ENCODE data around the gene ARIH1.

The ARIH1 gene

GRCh38 chr15:72540606-72541237 lies 66.6 kb downstream of the ARIH1 start:
- DNase-seq (ENCODE audit: low spot score) = no peak

GRCh38 chr15:72541674-72542073 lies 67.5 kb downstream of the ARIH1 start:
- no peak for DNase-seq (ENCODE audit: low spot score)

GRCh38 chr15:72545156-72545555 lies 71.0 kb downstream of the ARIH1 start:
- DNase-seq (ENCODE audit: low spot score) = no peak

GRCh38 chr15:72554471-72555425 lies 80.6 kb downstream of the ARIH1 start:
- DNase-seq (ENCODE audit: low spot score) = no peak

- DNase-seq (ENCODE audit: low spot score) = no peak
Measured at GRCh38 chr15:72559781-72560180, 85.7 kb downstream of the ARIH1 start.

- DNase-seq (ENCODE audit: low spot score) = no peak
Measured at GRCh38 chr15:72560458-72560857, 86.3 kb downstream of the ARIH1 start.

GRCh38 chr15:72562386-72562785 lies 88.3 kb downstream of the ARIH1 start:
- no peak for DNase-seq (ENCODE audit: low spot score)

- no peak for DNase-seq (ENCODE audit: low spot score)
Measured at GRCh38 chr15:72562878-72563277, 88.7 kb downstream of the ARIH1 start.

GRCh38 chr15:72564091-72564490 lies 90.0 kb downstream of the ARIH1 start:
- DNase-seq (ENCODE audit: low spot score) = peak; percentile 11

GRCh38 chr15:72566973-72567372 lies 92.8 kb downstream of the ARIH1 start:
- no peak for DNase-seq (ENCODE audit: low spot score)

- DNase-seq (ENCODE audit: low spot score) = no peak
Measured at GRCh38 chr15:72570059-72570458, 95.9 kb downstream of the ARIH1 start.

- DNase-seq (ENCODE audit: low spot score) = no peak
Measured at GRCh38 chr15:72579814-72580213, 105.7 kb downstream of the ARIH1 start.

GRCh38 chr15:72584006-72584405 lies 109.9 kb downstream of the ARIH1 start:
- DNase-seq (ENCODE audit: low spot score) = no peak

- DNase-seq (ENCODE audit: low spot score) = no peak
Measured at GRCh38 chr15:72585025-72585424, 110.9 kb downstream of the ARIH1 start.

- DNase-seq (ENCODE audit: low spot score) = peak; percentile 31
Measured at GRCh38 chr15:72585476-72586058, 111.4 kb downstream of the ARIH1 start.

- no peak for DNase-seq (ENCODE audit: low spot score)
Measured at GRCh38 chr15:72588096-72588495, 114.0 kb downstream of the ARIH1 start.

GRCh38 chr15:72590427-72590826 lies 116.3 kb downstream of the ARIH1 start:
- no peak for DNase-seq (ENCODE audit: low spot score)

- no peak for DNase-seq (ENCODE audit: low spot score)
Measured at GRCh38 chr15:72591361-72591760, 117.2 kb downstream of the ARIH1 start.

- DNase-seq (ENCODE audit: low spot score) = no peak
Measured at GRCh38 chr15:72592097-72592496, 118.0 kb downstream of the ARIH1 start.

- no peak for DNase-seq (ENCODE audit: low spot score)
Measured at GRCh38 chr15:72592676-72593075, 118.5 kb downstream of the ARIH1 start.

- DNase-seq (ENCODE audit: low spot score) = no peak
Measured at GRCh38 chr15:72593838-72594237, 119.7 kb downstream of the ARIH1 start.

GRCh38 chr15:72599855-72600464 lies 125.8 kb downstream of the ARIH1 start:
- DNase-seq (ENCODE audit: low spot score) = peak; percentile 46

GRCh38 chr15:72604794-72605193 lies 130.7 kb downstream of the ARIH1 start:
- DNase-seq (ENCODE audit: low spot score) = no peak
